Neural progenitor cell (in vitro differentiated cells): ENCODE results near the gene FALEC. TPM values are rescaled to one million over a fixed set of nuclear protein-coding genes. Genes with fewer than 3 reads are reported as not detected.

Experiments used
- DNase-seq: peaks from one replicate; pipeline ENCODE4 v3.0.0-alpha.2; 2016; ENCODE audit warnings: low spot score
- H2AFZ ChIP-seq: fragments of 200-600 bp; sonication (generic); replicated peaks from 2 replicates; pipeline ENCODE4 v1.6.1; 2016; ENCODE audit warnings: antibody characterized with exemption
- H3F3A ChIP-seq: fragments of 200-600 bp; sonication (generic); 2 replicates; pipeline ENCODE4 v1.6.1; 2016; ENCODE audit warnings: antibody characterized with exemption, low read depth
- H3K27ac ChIP-seq: fragments of 200-600 bp; sonication (generic); 2 replicates; pipeline ENCODE4 v1.5.1; 2016; ENCODE audit warnings: mild to moderate bottlenecking
- H3K27me3 ChIP-seq: fragments of 200-600 bp; sonication (generic); 2 replicates; pipeline ENCODE4 v1.6.1; 2016; ENCODE audit warnings: mild to moderate bottlenecking, moderate library complexity
- H3K36me3 ChIP-seq: fragments of 200-600 bp; sonication (generic); 2 replicates; pipeline ENCODE4 v1.5.1; 2016
- H3K4me1 ChIP-seq: fragments of 200-600 bp; sonication (generic); 2 replicates; pipeline ENCODE4 v1.6.1; 2016; ENCODE audit warnings: mixed run types
- H3K4me2 ChIP-seq: fragments of 200-600 bp; sonication (generic); 2 replicates; pipeline ENCODE4 v1.6.1; 2016
- H3K4me3 ChIP-seq: fragments of 200-600 bp; sonication (generic); 2 replicates; pipeline ENCODE4 v1.5.1; 2016
- H3K79me2 ChIP-seq: fragments of 200-600 bp; sonication (generic); 2 replicates; pipeline ENCODE4 v1.6.1; 2016; ENCODE audit warnings: low read depth
- H3K9ac ChIP-seq: fragments of 200-600 bp; sonication (generic); 2 replicates; pipeline ENCODE4 v1.6.1; 2016
- H3K9me3 ChIP-seq: fragments of 200-600 bp; sonication (generic); 2 replicates; pipeline ENCODE4 v1.5.1; 2016; ENCODE audit warnings: low read depth
- H4K20me1 ChIP-seq: fragments of 200-600 bp; sonication (generic); 2 replicates; pipeline ENCODE4 v1.6.1; 2016; ENCODE audit warnings: low read depth
- H3K27ac Mint-ChIP-seq: 3 replicates; pipeline ENCODE4 v1.8.0; 2021; ENCODE audit warnings: mixed read lengths
- H3K27me3 Mint-ChIP-seq: 2 replicates; pipeline ENCODE4 v1.8.0; 2022; ENCODE audit warnings: low read depth, mild to moderate bottlenecking, inconsistent platforms, moderate library complexity, mixed read lengths; ENCODE audit not compliant: insufficient read depth
- H3K36me3 Mint-ChIP-seq: 3 replicates; pipeline ENCODE4 v1.8.0; 2021; ENCODE audit warnings: mixed read lengths
- H3K4me1 Mint-ChIP-seq: 3 replicates; pipeline ENCODE4 v1.8.0; 2021; ENCODE audit warnings: mixed read lengths
- H3K4me3 Mint-ChIP-seq: 3 replicates; pipeline ENCODE4 v1.8.0; 2021; ENCODE audit warnings: mild to moderate bottlenecking, moderate library complexity, mixed read lengths
- H3K9me3 Mint-ChIP-seq: 3 replicates; pipeline ENCODE4 v1.8.0; 2020; ENCODE audit warnings: mixed read lengths
- EZH2 ChIP-seq: fragments of 200-600 bp; sonication (generic); IDR thresholded peaks from 2 replicates; pipeline ENCODE4 v1.6.1; 2017; ENCODE audit warnings: antibody characterized with exemption, mild to moderate bottlenecking, moderate library complexity
- EZH2phosphoT487 ChIP-seq: fragments of 200-600 bp; sonication (generic); IDR thresholded peaks from 2 replicates; pipeline ENCODE4 v1.6.1; 2017; ENCODE audit warnings: antibody characterized with exemption
- total RNA-seq: library from RNA; depleted of rRNA; stranded (reverse); fragments of >200 nt; gene quantifications from 2 replicates; pipeline ENCODE4 v1.2.3, GENCODE V29; 2015; ENCODE audit warnings: low replicate concordance
- TF ChIP-seq, protein P1 (sequence below): fragments of 200-600 bp; sonication (generic); IDR thresholded peaks from 2 replicates; pipeline ENCODE4 v1.5.1; 2017; ENCODE audit warnings: antibody characterized with exemption, mild to moderate bottlenecking

The FALEC gene
- total RNA-seq, 1 donor from 2014 or later: not detected

DNA sequence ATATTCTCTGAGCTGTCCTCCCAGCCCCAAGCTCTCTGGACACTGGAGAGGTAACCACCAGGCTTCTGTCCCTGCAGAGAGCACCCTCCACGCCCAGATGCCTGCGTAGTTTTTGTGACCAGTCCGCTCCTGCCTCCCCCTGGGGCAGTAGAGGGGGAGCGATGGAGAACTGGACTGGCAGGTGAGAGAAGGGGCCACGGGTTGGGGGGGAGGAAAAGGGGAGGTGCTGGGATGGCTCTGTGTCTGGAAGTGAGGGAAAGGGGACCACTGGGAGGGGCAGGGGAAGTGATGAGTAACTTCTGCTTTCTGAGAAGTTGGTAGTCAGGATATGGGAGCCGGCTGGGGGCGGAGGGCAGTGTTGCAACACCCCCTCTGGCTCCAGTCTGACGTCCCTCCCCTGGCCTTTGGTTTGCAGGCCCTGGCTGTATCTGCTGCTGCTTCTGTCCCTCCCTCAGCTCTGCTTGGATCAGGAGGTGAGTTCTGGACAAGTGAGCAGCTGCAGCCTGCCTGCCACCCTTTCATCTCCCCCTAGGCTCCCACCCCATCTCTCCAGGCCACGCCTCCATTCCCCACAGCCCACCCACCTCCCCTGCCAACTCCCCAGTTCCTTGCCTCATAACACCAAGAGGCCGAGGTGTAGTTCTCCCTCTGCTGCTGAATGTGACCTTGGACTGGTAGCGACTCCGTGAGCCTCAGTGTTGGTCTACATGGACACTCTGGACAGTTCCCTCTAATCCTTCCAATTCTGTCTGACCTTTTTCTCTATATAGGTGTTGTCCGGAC lies 36.8 kb downstream of the FALEC start:
- Mint-ChIP-seq H3K4me1 (peaks cover 27% of the 10 kb centered on the region), H3K27ac (no peak overlapping the region), H3K27me3 (peaks cover 15% of the 10 kb centered on the region), H3K4me3 (no peak overlapping the region), H3K36me3 (peaks cover 2% of the 10 kb centered on the region), H3K9me3 (no peaks in the 10 kb centered on the region)
- Histone ChIP-seq H3F3A (peaks cover 29% of the 10 kb centered on the region), H3K27me3 (peaks cover 40% of the 10 kb centered on the region), H3K36me3 (no peaks in the 10 kb centered on the region), H3K4me1 (peaks cover 18% of the 10 kb centered on the region), H2AFZ (no peak overlapping the region), H3K27ac (no peak overlapping the region), H3K9me3 (no peaks in the 10 kb centered on the region), H3K79me2 (no peaks in the 10 kb centered on the region), H4K20me1 (peaks cover 18% of the 10 kb centered on the region), H3K4me3 (no peak overlapping the region), H3K4me2 (no peak overlapping the region), H3K9ac (no peak overlapping the region)
- TF ChIP-seq EZH2 (no peak), EZH2phosphoT487 (no peak)
- TF ChIP-seq, protein P1, sequence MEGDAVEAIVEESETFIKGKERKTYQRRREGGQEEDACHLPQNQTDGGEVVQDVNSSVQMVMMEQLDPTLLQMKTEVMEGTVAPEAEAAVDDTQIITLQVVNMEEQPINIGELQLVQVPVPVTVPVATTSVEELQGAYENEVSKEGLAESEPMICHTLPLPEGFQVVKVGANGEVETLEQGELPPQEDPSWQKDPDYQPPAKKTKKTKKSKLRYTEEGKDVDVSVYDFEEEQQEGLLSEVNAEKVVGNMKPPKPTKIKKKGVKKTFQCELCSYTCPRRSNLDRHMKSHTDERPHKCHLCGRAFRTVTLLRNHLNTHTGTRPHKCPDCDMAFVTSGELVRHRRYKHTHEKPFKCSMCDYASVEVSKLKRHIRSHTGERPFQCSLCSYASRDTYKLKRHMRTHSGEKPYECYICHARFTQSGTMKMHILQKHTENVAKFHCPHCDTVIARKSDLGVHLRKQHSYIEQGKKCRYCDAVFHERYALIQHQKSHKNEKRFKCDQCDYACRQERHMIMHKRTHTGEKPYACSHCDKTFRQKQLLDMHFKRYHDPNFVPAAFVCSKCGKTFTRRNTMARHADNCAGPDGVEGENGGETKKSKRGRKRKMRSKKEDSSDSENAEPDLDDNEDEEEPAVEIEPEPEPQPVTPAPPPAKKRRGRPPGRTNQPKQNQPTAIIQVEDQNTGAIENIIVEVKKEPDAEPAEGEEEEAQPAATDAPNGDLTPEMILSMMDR: no peak
- no peak for DNase-seq

DNA sequence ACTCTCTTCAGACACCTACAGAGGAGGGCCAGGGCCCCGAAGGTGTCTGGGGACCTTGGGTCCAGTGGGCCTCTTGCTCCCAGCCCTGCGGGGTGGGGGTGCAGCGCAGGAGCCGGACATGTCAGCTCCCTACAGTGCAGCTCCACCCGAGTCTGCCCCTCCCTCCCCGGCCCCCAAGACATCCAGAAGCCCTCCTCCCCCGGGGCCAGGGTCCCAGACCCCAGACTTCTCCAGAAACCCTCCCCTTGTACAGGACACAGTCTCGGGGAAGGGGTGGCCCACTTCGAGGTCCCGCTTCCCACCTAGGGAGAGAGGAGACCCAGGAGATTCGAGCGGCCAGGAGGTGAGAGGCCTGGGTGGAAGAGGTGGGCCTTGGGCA lies 37.3 kb downstream of the FALEC start:
- peaks cover 12% of the 10 kb centered on the region for H3K27me3 Mint-ChIP-seq
- H3K9me3 ChIP-seq: no peaks in the 10 kb centered on the region
- H2AFZ ChIP-seq: no peak overlapping the region
- peaks cover 34% of the 10 kb centered on the region for H3K27me3 ChIP-seq
- peaks cover 29% of the 10 kb centered on the region for H3F3A ChIP-seq
- H3K4me3 Mint-ChIP-seq: no peak overlapping the region
- H3K36me3 ChIP-seq: no peaks in the 10 kb centered on the region
- peaks cover 2% of the 10 kb centered on the region for H3K36me3 Mint-ChIP-seq
- no peak overlapping the region for H3K9ac ChIP-seq
- H3K4me3 ChIP-seq: no peak overlapping the region
- TF ChIP-seq EZH2phosphoT487 (no peak), EZH2 (no peak)
- TF ChIP-seq, protein P1: no peak
- peaks cover 18% of the 10 kb centered on the region for H4K20me1 ChIP-seq
- H3K4me1 ChIP-seq: peaks cover 18% of the 10 kb centered on the region
- no peak for DNase-seq
- no peak overlapping the region for H3K27ac ChIP-seq
- H3K4me2 ChIP-seq: no peak overlapping the region
- peaks cover 27% of the 10 kb centered on the region for H3K4me1 Mint-ChIP-seq
- no peaks in the 10 kb centered on the region for H3K79me2 ChIP-seq
- H3K9me3 Mint-ChIP-seq: no peaks in the 10 kb centered on the region
- no peak overlapping the region for H3K27ac Mint-ChIP-seq

- peaks cover 15% of the 10 kb centered on the region for H4K20me1 ChIP-seq
- Mint-ChIP-seq H3K36me3 (peaks cover 2% of the 10 kb centered on the region), H3K4me3 (no peak overlapping the region), H3K9me3 (no peaks in the 10 kb centered on the region), H3K27ac (no peak overlapping the region), H3K4me1 (peaks cover 24% of the 10 kb centered on the region), H3K27me3 (peaks cover 7% of the 10 kb centered on the region)
- no peaks in the 10 kb centered on the region for H3K36me3 ChIP-seq
- TF ChIP-seq EZH2phosphoT487 (no peak), EZH2 (no peak)
- TF ChIP-seq, protein P1: no peak
- peaks cover 28% of the 10 kb centered on the region for H3K27me3 ChIP-seq
- H3K4me3 ChIP-seq: no peak overlapping the region
- no peak for DNase-seq
- H3K27ac ChIP-seq: no peak overlapping the region
- peaks cover 15% of the 10 kb centered on the region for H3K4me1 ChIP-seq
- no peaks in the 10 kb centered on the region for H3K9me3 ChIP-seq
- H3F3A ChIP-seq: peaks cover 24% of the 10 kb centered on the region
- no peaks in the 10 kb centered on the region for H3K79me2 ChIP-seq
- no peak overlapping the region for H3K4me2 ChIP-seq
- no peak overlapping the region for H3K9ac ChIP-seq
- H2AFZ ChIP-seq: no peak overlapping the region
These were observed 38.0 kb downstream of the FALEC start for GRCh38 chr1:150553392-150554085.
